A673 (cell line): ENCODE data around the gene RXRB.

Source experiments
- EZH2 ChIP-seq: fragments of 200-600 bp; sonication (generic); IDR thresholded peaks from 2 replicates; pipeline ENCODE4 v1.6.1; 2017; ENCODE audit warnings: borderline replicate concordance, low read depth, mild to moderate bottlenecking, mixed read lengths, antibody characterized with exemption, low read length; ENCODE audit not compliant: poor library complexity, severe bottlenecking
- TF ChIP-seq, protein P1 (sequence below): fragments of 300-800, 200-600 bp; sonication (generic); conservative IDR thresholded peaks from 2 replicates; pipeline ENCODE4 v1.5.1; 2017; ENCODE audit warnings: low read depth, mild to moderate bottlenecking, antibody characterized with exemption, low read length, moderate library complexity, mixed read lengths

DNA sequence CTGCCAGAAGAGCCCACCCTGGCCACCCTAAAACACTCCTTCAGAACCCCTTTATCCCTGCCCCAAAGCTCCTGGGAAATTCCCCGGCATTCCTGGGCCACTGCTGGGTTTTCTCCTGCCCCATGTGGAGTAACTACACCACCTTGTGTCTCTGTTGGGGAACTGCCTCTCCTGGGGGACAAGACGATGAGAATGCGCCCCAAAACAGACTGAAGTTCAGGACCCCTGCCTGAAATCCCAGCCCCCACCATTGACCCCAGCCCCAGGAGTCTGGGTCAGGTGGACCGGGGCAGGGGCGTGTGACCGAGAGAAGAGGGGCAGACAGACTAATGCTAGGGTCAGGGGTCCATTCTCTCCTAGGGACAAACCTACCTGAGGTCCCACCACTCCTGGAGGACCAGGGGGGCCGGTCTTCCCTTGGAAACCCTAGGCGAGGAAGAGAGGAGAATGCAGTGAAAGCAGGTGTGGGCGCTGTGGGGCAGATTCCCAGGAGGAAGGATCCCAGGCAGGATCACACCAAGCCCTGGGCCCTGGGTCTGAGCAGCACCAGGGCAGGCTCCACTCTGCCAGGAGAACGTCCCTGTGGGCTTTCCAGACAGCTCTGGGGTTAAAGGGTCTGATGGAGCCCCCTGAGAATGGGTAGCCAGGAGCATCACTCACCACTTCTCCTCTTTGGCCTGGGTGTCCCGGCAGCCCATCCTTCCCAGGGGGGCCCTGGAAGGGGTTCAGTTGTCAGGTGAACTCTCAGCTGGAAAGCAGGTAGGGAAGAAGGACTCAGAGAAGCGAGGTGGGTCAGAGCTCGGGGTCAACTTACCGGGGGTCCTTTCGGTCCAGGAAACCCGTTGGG, 27.6 kb downstream of the RXRB start:
- TF ChIP-seq, protein P1, sequence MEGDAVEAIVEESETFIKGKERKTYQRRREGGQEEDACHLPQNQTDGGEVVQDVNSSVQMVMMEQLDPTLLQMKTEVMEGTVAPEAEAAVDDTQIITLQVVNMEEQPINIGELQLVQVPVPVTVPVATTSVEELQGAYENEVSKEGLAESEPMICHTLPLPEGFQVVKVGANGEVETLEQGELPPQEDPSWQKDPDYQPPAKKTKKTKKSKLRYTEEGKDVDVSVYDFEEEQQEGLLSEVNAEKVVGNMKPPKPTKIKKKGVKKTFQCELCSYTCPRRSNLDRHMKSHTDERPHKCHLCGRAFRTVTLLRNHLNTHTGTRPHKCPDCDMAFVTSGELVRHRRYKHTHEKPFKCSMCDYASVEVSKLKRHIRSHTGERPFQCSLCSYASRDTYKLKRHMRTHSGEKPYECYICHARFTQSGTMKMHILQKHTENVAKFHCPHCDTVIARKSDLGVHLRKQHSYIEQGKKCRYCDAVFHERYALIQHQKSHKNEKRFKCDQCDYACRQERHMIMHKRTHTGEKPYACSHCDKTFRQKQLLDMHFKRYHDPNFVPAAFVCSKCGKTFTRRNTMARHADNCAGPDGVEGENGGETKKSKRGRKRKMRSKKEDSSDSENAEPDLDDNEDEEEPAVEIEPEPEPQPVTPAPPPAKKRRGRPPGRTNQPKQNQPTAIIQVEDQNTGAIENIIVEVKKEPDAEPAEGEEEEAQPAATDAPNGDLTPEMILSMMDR: peak; percentile 59
- no peak for TF ChIP-seq EZH2
